Glutamatergic neuron (in vitro differentiated cells): ENCODE data around the gene PROC. TPM values are rescaled to one million over a fixed set of nuclear protein-coding genes. Genes with fewer than 3 reads are reported as not detected.

Source experiments
- DNase-seq: peaks from one replicate; pipeline ENCODE4 v3.0.0; 2022
- H3K27ac Mint-ChIP-seq: one replicate; pipeline ENCODE4 v1.8.0; 2020; ENCODE audit warnings: mild to moderate bottlenecking, mixed read lengths, inconsistent platforms; ENCODE audit not compliant: unreplicated experiment
- H3K27me3 Mint-ChIP-seq: one replicate; pipeline ENCODE4 v1.8.0; 2020; ENCODE audit warnings: mild to moderate bottlenecking, moderate library complexity, mixed read lengths, inconsistent platforms; ENCODE audit not compliant: unreplicated experiment
- H3K36me3 Mint-ChIP-seq: one replicate; pipeline ENCODE4 v1.8.0; 2020; ENCODE audit warnings: mild to moderate bottlenecking, mixed read lengths, inconsistent platforms; ENCODE audit not compliant: unreplicated experiment
- H3K4me1 Mint-ChIP-seq: one replicate; pipeline ENCODE4 v1.8.0; 2020; ENCODE audit warnings: mild to moderate bottlenecking, low read depth, mixed read lengths, inconsistent platforms; ENCODE audit not compliant: unreplicated experiment
- H3K4me3 Mint-ChIP-seq: one replicate; pipeline ENCODE4 v1.8.0; 2020; ENCODE audit warnings: mild to moderate bottlenecking, mixed read lengths, inconsistent platforms; ENCODE audit not compliant: unreplicated experiment
- H3K9me3 Mint-ChIP-seq: one replicate; pipeline ENCODE4 v1.8.0; 2020; ENCODE audit warnings: mild to moderate bottlenecking, moderate library complexity, mixed read lengths, inconsistent platforms; ENCODE audit not compliant: unreplicated experiment
- total RNA-seq: library from RNA; stranded (reverse); fragmentation: NEBNext Ultra II Directional; extraction: Animal tissue kit (Norgen Biotek cat#: 25700); gene quantifications from one replicate; pipeline ENCODE4 v1.2.1, GENCODE V29; 2021; ENCODE audit not compliant: unreplicated experiment
- TF ChIP-seq, protein P1 (sequence below): fragments of 200-600 bp; sonication (generic); IDR thresholded peaks from one replicate; pipeline ENCODE4 v1.5.0; 2021; ENCODE audit not compliant: partially characterized antibody, unreplicated experiment

Gene PROC
- total RNA-seq, 1 donor from 2014 or later, result not detected

DNA sequence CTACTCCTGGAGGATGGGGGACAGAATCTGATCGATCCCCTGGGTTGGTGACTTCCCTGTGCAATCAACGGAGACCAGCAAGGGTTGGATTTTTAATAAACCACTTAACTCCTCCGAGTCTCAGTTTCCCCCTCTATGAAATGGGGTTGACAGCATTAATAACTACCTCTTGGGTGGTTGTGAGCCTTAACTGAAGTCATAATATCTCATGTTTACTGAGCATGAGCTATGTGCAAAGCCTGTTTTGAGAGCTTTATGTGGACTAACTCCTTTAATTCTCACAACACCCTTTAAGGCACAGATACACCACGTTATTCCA lies 844 bp downstream of the PROC start:
- no peak overlapping the region for H3K27ac Mint-ChIP-seq
- peaks cover 2% of the 10 kb centered on the region for H3K4me1 Mint-ChIP-seq
- H3K27me3 Mint-ChIP-seq, result peaks cover 21% of the 10 kb centered on the region
- peaks cover 4% of the 10 kb centered on the region for H3K36me3 Mint-ChIP-seq
- TF ChIP-seq, protein P1, sequence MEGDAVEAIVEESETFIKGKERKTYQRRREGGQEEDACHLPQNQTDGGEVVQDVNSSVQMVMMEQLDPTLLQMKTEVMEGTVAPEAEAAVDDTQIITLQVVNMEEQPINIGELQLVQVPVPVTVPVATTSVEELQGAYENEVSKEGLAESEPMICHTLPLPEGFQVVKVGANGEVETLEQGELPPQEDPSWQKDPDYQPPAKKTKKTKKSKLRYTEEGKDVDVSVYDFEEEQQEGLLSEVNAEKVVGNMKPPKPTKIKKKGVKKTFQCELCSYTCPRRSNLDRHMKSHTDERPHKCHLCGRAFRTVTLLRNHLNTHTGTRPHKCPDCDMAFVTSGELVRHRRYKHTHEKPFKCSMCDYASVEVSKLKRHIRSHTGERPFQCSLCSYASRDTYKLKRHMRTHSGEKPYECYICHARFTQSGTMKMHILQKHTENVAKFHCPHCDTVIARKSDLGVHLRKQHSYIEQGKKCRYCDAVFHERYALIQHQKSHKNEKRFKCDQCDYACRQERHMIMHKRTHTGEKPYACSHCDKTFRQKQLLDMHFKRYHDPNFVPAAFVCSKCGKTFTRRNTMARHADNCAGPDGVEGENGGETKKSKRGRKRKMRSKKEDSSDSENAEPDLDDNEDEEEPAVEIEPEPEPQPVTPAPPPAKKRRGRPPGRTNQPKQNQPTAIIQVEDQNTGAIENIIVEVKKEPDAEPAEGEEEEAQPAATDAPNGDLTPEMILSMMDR, result no peak
- no peak for DNase-seq
- H3K4me3 Mint-ChIP-seq, result no peak overlapping the region
- H3K9me3 Mint-ChIP-seq, result peaks cover 9% of the 10 kb centered on the region

DNA sequence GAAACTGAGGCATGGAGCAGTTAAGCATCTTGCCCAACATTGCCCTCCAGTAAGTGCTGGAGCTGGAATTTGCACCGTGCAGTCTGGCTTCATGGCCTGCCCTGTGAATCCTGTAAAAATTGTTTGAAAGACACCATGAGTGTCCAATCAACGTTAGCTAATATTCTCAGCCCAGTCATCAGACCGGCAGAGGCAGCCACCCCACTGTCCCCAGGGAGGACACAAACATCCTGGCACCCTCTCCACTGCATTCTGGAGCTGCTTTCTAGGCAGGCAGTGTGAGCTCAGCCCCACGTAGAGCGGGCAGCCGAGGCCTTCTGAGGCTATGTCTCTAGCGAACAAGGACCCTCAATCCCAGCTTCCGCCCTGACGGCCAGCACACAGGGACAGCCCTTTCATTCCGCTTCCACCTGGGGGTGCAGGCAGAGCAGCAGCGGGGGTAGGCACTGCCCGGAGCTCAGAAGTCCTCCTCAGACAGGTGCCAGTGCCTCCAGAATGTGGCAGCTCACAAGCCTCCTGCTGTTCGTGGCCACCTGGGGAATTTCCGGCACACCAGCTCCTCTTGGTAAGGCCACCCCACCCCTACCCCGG lies 1.3 kb downstream of the PROC start:
- Mint-ChIP-seq H3K27ac (no peak overlapping the region), H3K27me3 (peaks cover 21% of the 10 kb centered on the region), H3K4me3 (no peak overlapping the region), H3K9me3 (peaks cover 9% of the 10 kb centered on the region), H3K4me1 (peaks cover 2% of the 10 kb centered on the region), H3K36me3 (peaks cover 4% of the 10 kb centered on the region)
- TF ChIP-seq, protein P1, result no peak
- DNase-seq, result no peak

DNA sequence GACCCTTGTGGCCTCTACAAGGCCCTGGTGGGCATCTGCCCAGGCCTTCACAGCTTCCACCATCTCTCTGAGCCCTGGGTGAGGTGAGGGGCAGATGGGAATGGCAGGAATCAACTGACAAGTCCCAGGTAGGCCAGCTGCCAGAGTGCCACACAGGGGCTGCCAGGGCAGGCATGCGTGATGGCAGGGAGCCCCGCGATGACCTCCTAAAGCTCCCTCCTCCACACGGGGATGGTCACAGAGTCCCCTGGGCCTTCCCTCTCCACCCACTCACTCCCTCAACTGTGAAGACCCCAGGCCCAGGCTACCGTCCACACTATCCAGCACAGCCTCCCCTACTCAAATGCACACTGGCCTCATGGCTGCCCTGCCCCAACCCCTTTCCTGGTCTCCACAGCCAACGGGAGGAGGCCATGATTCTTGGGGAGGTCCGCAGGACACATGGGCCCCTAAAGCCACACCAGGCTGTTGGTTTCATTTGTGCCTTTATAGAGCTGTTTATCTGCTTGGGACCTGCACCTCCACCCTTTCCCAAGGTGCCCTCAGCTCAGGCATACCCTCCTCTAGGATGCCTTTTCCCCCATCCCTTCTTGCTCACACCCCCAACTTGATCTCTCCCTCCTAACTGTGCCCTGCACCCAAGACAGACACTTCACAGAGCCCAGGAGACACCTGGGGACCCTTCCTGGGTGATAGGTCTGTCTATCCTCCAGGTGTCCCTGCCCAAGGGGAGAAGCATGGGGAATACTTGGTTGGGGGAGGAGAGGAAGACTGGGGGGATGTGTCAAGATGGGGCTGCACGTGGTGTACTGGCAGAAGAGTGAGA lies 2.0 kb downstream of the PROC start:
- Mint-ChIP-seq H3K4me1 (peaks cover 2% of the 10 kb centered on the region), H3K9me3 (peaks cover 9% of the 10 kb centered on the region), H3K27ac (no peak overlapping the region), H3K4me3 (no peak overlapping the region), H3K27me3 (peaks cover 23% of the 10 kb centered on the region), H3K36me3 (peaks cover 4% of the 10 kb centered on the region)
- TF ChIP-seq, protein P1, result no peak
- no peak for DNase-seq

DNA sequence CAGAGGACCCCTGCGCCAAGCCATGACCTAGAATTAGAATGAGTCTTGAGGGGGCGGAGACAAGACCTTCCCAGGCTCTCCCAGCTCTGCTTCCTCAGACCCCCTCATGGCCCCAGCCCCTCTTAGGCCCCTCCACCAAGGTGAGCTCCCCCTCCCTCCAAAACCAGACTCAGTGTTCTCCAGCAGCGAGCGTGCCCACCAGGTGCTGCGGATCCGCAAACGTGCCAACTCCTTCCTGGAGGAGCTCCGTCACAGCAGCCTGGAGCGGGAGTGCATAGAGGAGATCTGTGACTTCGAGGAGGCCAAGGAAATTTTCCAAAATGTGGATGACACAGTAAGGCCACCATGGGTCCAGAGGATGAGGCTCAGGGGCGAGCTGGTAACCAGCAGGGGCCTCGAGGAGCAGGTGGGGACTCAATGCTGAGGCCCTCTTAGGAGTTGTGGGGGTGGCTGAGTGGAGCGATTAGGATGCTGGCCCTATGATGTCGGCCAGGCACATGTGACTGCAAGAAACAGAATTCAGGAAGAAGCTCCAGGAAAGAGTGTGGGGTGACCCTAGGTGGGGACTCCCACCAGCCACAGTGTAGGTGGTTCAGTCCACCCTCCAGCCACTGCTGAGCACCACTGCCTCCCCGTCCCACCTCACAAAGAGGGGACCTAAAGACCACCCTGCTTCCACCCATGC lies 3.0 kb downstream of the PROC start:
- DNase-seq, result no peak
- peaks cover 9% of the 10 kb centered on the region for H3K9me3 Mint-ChIP-seq
- H3K27ac Mint-ChIP-seq, result no peak overlapping the region
- H3K27me3 Mint-ChIP-seq, result peaks cover 23% of the 10 kb centered on the region
- H3K4me1 Mint-ChIP-seq, result peaks cover 2% of the 10 kb centered on the region
- TF ChIP-seq, protein P1, result no peak
- H3K36me3 Mint-ChIP-seq, result peaks cover 4% of the 10 kb centered on the region
- no peak overlapping the region for H3K4me3 Mint-ChIP-seq
